AG04450 (cell line): Measurements from ENCODE around the gene MCAT. TPM values are rescaled to one million over a fixed set of nuclear protein-coding genes. Genes with fewer than 3 reads are reported as not detected.

ENCODE experiments used
- CTCF ChIA-PET: fragments of 300-600, 350-600 bp; formaldehyde crosslinking; extraction: SDS; loops from one replicate; lab custom pipeline; 2022; ENCODE audit warnings: antibody characterized with exemption, inconsistent platforms; lab: Charles Lee
- POLR2A ChIA-PET: fragments of 350-600 bp; formaldehyde crosslinking; extraction: SDS; loops from one replicate; lab custom pipeline; 2021; ENCODE audit warnings: antibody characterized with exemption, inconsistent platforms; lab: Yijun Ruan, JAX
- DNase-seq: peaks from one replicate; pipeline ENCODE4 v3.0.0-alpha.2; 2011; ENCODE audit warnings: low read depth, low spot score
- H3K27ac ChIP-seq: one replicate; pipeline ENCODE4 v1.5.1; 2012; ENCODE audit warnings: low read depth, low read length, control low read depth
- H3K27me3 ChIP-seq: one replicate; pipeline ENCODE4 v1.6.0; 2012; ENCODE audit warnings: low read length; ENCODE audit not compliant: control insufficient read depth, insufficient read depth
- H3K4me3 ChIP-seq: 2 replicates; pipeline ENCODE4 v1.5.1; 2011; ENCODE audit warnings: mild to moderate bottlenecking, low read depth, low read length, control low read depth
- H3K9me3 ChIP-seq: 2 replicates; pipeline ENCODE4 v1.5.1; 2012; ENCODE audit warnings: low read length; ENCODE audit not compliant: control insufficient read depth, insufficient read depth
- polyA plus RNA-seq: library from polyadenylated mRNA; depleted of rRNA; stranded (reverse); fragments of >200 nt; gene quantifications from 2 replicates; pipeline ENCODE4 v1.2.3, GENCODE V29; 2011
- TF ChIP-seq, protein P1 (sequence below): IDR thresholded peaks from 2 replicates; pipeline ENCODE4 v1.5.1; 2011; ENCODE audit warnings: low read depth, low read length, control low read depth, inconsistent platforms

Gene MCAT
- polyA plus RNA-seq, 1 experiment: 10.5 TPM

DNA sequence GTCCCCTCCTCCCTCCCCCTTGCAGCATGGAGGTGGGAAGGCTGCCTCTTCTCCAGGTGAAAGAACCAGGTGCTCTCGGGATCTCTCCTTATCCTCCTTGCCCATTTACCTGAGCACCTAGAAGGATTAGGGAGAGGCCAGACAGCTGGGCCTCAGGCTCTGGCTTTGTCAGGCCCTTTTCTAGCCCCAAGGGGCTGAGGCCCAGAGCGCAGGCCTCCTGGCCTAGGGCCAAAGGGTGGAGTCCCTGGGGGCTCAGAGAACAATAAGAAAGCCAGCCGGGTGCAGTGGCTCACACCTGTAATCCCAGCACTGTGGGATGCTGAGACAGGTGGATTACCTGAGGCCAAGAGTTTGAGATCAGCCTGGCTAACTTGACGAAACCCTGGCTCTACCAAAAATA, 48.6 kb downstream of the MCAT start:
- Histone ChIP-seq H3K27me3 (no peaks in the 10 kb centered on the region), H3K4me3 (no peak overlapping the region), H3K27ac (no peak overlapping the region), H3K9me3 (peaks cover 24% of the 10 kb centered on the region)
- ChIA-PET CTCF (no interaction called here), POLR2A (no interaction called here)
- TF ChIP-seq, protein P1, sequence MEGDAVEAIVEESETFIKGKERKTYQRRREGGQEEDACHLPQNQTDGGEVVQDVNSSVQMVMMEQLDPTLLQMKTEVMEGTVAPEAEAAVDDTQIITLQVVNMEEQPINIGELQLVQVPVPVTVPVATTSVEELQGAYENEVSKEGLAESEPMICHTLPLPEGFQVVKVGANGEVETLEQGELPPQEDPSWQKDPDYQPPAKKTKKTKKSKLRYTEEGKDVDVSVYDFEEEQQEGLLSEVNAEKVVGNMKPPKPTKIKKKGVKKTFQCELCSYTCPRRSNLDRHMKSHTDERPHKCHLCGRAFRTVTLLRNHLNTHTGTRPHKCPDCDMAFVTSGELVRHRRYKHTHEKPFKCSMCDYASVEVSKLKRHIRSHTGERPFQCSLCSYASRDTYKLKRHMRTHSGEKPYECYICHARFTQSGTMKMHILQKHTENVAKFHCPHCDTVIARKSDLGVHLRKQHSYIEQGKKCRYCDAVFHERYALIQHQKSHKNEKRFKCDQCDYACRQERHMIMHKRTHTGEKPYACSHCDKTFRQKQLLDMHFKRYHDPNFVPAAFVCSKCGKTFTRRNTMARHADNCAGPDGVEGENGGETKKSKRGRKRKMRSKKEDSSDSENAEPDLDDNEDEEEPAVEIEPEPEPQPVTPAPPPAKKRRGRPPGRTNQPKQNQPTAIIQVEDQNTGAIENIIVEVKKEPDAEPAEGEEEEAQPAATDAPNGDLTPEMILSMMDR: no peak
- no peak for DNase-seq

DNA sequence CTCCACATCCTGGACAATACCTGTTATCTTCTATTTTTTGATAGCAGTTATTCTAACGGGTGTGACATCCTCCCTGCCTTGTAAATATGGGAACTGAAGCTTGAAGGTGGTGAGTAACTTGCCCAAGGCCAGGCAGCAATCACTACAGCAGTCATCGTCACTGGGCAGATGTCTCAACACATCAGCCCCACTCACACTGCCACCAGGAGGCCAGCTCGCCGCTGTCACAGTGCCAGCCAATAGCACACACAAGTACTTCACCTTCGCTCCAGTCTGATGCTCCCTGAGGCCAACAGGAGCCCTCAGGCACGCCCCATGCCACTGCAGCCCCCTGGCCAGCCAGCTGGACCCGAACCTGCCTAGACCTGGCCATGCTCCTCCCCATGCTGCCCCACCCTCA, 49.1 kb downstream of the MCAT start:
- no peaks in the 10 kb centered on the region for H3K27me3 ChIP-seq
- no peak overlapping the region for H3K27ac ChIP-seq
- no peak for DNase-seq
- H3K4me3 ChIP-seq: no peak overlapping the region
- TF ChIP-seq, protein P1: no peak
- CTCF ChIA-PET: no interaction called here
- POLR2A ChIA-PET: no interaction called here
- H3K9me3 ChIP-seq: peaks cover 24% of the 10 kb centered on the region

DNA sequence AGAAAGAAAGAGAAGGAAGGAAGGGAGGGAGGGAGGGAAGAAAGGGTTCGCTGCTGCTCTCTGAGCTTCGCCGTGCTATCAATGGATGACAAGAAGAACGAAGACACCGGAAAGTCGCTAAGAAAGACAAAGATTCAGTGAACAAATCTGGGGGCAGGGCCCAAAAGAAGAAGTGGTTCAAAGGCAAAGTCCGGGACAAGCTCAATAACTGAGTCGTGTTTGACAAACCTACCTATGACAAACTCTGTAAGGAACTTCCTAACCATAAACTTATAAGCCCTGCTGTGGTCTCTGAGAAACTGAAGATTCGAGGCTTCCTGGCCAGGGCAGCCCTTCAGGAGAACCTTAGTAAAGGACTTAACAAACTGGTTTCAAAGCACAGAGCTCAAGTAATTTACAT, 51.1 kb downstream of the MCAT start:
- Histone ChIP-seq H3K27me3 (no peaks in the 10 kb centered on the region), H3K27ac (no peak overlapping the region), H3K9me3 (peaks cover 21% of the 10 kb centered on the region), H3K4me3 (no peak overlapping the region)
- no peak for DNase-seq
- TF ChIP-seq, protein P1: no peak
- ChIA-PET CTCF (interaction anchor here (0.7 kb wide), 1 partner anchor 441 kb away, joined by 6 read pairs; no protein-coding TSS in a partner anchor), POLR2A (no interaction called here)

DNA sequence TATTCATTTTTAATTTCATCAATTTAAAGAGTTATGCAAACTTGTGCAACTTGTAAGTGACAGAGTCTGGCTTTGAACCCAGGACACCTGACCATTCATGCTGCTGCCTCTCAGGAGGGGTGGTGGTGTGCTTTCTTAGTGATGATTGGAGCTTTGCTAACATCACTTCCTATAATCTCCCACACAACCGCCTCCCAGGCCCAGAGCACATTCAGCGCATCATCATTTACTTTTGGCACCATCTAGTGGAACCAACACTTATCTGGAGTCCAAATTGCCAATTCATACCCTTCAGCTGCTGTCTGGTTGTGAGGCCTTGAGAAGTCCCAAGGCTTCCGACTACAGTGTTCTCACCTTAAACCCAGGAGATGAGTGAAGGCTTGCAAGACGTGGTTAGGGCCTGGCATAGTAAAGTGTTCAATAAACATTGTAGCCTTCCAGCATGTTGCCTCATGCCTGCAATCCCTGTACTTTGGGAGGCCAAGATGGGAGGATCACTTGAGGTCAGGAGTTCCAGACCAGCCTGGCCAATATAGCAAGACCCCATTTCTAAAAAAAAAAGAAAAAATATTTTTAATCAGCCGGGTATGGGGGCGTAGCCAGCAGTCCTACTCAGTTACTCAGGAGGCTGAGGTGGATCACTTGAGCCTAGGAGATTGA, 52.9 kb downstream of the MCAT start:
- H3K27me3 ChIP-seq: no peaks in the 10 kb centered on the region
- peaks cover 6% of the 10 kb centered on the region; the same call in 1 of the 2 replicates for H3K9me3 ChIP-seq
- no peak for DNase-seq
- TF ChIP-seq, protein P1: peak; percentile 48
- H3K27ac ChIP-seq: peak overlapping the region; percentile 21
- no peak overlapping the region for H3K4me3 ChIP-seq
- ChIA-PET POLR2A (interaction anchor here (0.6 kb wide), 1 partner anchor 249 kb away, joined by 4 read pairs; no protein-coding TSS in a partner anchor), CTCF (interaction anchor here (1.1 kb wide), 2 partner anchors 169 to 220 kb away, joined by 3 to 5 read pairs; no protein-coding TSS in a partner anchor)

DNA sequence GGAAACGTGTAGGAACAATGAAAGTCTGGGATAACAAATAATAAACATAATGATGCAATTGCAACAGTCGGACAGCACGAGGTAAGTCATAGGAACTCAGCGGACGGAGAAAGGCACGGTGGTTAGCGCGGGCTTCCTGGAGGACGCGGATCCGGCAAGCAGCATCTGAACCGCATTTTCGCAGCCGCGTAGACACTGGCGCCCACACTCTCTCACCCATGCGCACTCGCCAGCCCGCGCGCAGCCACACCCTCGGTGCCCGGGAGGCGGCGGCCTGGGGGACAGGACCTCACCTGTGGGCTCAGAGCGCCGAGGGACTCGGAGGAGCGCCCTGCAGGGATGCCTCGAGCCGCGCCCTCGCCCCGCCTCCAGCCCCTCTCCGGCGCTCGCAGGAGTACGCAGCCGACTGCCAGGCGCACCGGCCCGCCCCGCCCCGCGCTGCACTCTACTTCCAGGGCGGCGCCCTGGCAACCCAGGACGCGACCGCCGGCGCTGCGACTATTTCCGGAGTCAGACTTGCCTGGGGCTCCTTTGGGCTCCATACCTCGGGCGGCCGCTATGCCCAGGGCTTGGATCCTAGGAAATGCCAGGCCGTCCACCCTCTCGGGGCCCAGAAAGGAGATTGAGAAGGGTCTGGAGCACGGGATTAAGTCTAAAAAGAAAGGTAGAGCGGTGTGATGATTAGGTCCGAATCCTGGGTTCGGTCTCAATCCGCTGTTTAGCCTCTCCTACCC, 54.0 kb downstream of the MCAT start, which contains the start of gene TTLL1:
Gene TTLL1 (minus strand): TSS at position 408 of the 734 bp plus-strand sequence. CDS start 13,805 bp downstream, outside the sequence.
- peaks cover 3% of the 10 kb centered on the region; the same call in 1 of the 2 replicates for H3K9me3 ChIP-seq
- H3K27me3 ChIP-seq: no peaks in the 10 kb centered on the region
- ChIA-PET POLR2A (no interaction called here), CTCF (no interaction called here)
- peak within 1 kb of the TSS; percentile 84 for H3K4me3 ChIP-seq
- DNase-seq: peak; percentile 39
- H3K27ac ChIP-seq: peak within 1 kb of the TSS; percentile 39
- TF ChIP-seq, protein P1: no peak
